ENCODE measurements around the gene LIF. TPM values are rescaled to one million over a fixed set of nuclear protein-coding genes. Genes with fewer than 3 reads are reported as not detected.
"Not testable (repeated sequence)": the region's sequence is repeated elsewhere in the genome, so short reads cannot be mapped to it uniquely, and the experiment has no call there.

The LIF gene
- total RNA-seq, 3 donors from 2014 or later (not counting 1 experiment from before 2014, with no cell fraction given): 2.0 to 2.7 (median 2.6) TPM

DNA sequence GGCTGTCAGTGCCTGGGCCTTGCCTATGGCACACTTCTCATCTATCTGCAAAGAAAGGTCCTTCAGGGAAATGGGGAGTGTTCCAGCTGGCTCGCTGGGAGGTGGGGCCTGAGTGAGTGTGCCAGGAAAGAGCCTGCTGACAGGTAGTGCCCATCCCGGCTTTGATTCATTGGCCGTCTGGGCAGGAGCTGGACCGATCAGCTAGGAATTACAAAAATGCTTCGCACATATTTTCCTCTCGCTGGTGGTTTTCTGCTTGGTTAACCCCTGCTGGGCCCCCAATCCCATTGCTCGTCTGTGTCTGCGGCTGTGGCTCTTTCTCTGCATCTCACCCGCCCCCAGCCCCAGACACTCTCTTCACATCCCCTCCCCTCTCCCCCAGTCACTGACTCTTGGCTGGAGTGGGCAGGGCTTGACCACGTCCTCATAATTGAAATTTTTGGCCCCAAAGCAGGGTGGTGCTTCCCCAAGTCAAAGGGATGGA, 10.8 kb downstream of the LIF start:
- DNase-seq (no peak), ATAC-seq (no peak)
- no peaks in the 10 kb centered on the region for H3K4me1 ChIP-seq (ENCODE audit: control insufficient read depth, insufficient read depth, low read length)
- no peak overlapping the region for H3K4me3 ChIP-seq (ENCODE audit: low read length)
- no peaks in the 10 kb centered on the region for H3K36me3 Mint-ChIP-seq
- no peak for TF ChIP-seq CTCF (IDR thresholded peaks at IDR 0.05)
- H3K27ac Mint-ChIP-seq: no peak overlapping the region
- intact Hi-C loops (cut with micrococcal nuclease): loop anchor here (5.0 kb wide), 1 partner anchor 38 kb away; no protein-coding TSS in a partner anchor
- no peak overlapping the region for H3K27ac ChIP-seq (ENCODE audit: low read length)
- no peak overlapping the region for H3K4me3 Mint-ChIP-seq
- no peaks in the 10 kb centered on the region for H3K27me3 ChIP-seq (ENCODE audit: control insufficient read depth, insufficient read depth, low read length)
- no peaks in the 10 kb centered on the region for H3K9me3 ChIP-seq (ENCODE audit: control insufficient read depth, insufficient read depth, low read length)
- H3K9me3 Mint-ChIP-seq: no peaks in the 10 kb centered on the region
- no peaks in the 10 kb centered on the region for H3K36me3 ChIP-seq (ENCODE audit: control insufficient read depth, insufficient read depth, low read length)
- H3K27me3 Mint-ChIP-seq (ENCODE audit: low read depth in 2 of 2): no peaks in the 10 kb centered on the region
- 69% methylated on average over 10 of the region's 10 CpGs for WGBS (ENCODE audit: insufficient coverage)
- peaks cover 1% of the 10 kb centered on the region in 2 donors for H3K4me1 Mint-ChIP-seq

DNA sequence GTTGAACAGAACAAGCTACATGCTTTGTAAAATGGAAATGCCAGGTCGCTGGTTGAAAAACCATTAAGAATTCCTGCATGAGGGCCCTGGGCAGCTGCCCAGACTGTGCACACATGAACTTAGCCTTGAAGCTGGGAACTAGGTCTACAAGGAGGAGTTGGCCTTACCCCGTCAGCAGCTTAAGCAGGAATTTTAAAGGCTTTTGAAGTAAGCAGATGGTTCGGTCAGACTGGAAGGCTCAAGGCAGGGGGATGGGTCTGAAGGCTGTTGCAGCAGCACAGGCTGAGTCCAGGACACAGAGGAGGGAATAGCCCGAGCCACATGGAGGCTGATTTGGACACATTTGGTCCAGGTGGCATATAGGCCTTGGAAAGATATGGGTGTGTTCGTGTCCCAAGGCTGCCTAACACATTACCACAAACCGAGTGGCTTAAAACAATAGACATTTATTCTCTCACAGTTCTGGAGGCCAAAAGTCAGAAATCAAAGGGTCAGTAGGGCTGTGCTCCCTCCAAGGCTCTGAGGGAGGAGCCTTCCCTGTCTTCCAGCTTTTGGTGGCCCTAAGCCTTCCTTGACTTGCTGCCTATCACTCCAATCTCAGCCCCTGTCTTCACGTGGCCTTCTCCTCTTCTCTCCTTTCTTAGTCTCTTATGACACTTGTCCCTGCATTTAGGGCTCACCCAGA, 11.6 kb downstream of the LIF start:
- Mint-ChIP-seq H3K4me3 (no peak overlapping the region), H3K4me1 (peaks cover 5% of the 10 kb centered on the region in 2 donors), H3K27ac (no peak overlapping the region), H3K27me3 (ENCODE audit: low read depth in 2 of 2) (no peaks in the 10 kb centered on the region), H3K9me3 (no peaks in the 10 kb centered on the region), H3K36me3 (no peaks in the 10 kb centered on the region)
- no peaks in the 10 kb centered on the region for H3K9me3 ChIP-seq (ENCODE audit: control insufficient read depth, insufficient read depth, low read length)
- intact Hi-C loops (cut with micrococcal nuclease): loop anchor here (5.0 kb wide), 1 partner anchor 38 kb away; no protein-coding TSS in a partner anchor
- no peak overlapping the region for H3K4me3 ChIP-seq (ENCODE audit: low read length)
- no peak overlapping the region for H3K27ac ChIP-seq (ENCODE audit: low read length)
- no peaks in the 10 kb centered on the region for H3K4me1 ChIP-seq (ENCODE audit: control insufficient read depth, insufficient read depth, low read length)
- ATAC-seq: no peak
- H3K27me3 ChIP-seq (ENCODE audit: control insufficient read depth, insufficient read depth, low read length): no peaks in the 10 kb centered on the region
- WGBS (ENCODE audit: insufficient coverage): 91% methylated on average over 7 of the region's 7 CpGs
- TF ChIP-seq CTCF (IDR thresholded peaks at IDR 0.05): no peak
- no peak for DNase-seq
- no peaks in the 10 kb centered on the region for H3K36me3 ChIP-seq (ENCODE audit: control insufficient read depth, insufficient read depth, low read length)

DNA sequence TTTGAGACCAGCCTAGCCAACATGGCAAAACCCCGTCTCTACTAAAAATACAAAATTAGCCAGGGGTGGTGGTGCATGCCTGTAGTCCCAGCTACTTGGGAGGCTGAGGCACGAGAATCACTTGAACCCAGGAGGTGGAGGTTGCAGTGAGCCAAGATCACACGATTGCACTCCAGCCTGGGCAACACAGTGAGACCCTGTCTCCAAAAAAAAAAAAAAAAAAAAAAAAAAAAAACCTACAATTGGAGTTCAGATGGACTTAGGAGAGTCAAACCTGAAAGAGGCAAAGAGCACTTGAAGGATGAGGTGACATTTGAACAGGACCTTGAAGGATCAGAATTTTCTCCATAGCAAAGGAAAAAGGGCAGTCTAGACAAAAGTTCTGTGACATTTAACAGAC, 12.2 kb downstream of the LIF start:
- H3K4me3 ChIP-seq (ENCODE audit: low read length); H3K9me3 Mint-ChIP-seq; H3K27ac ChIP-seq (ENCODE audit: low read length); DNase-seq; H3K4me1 ChIP-seq (ENCODE audit: control insufficient read depth, insufficient read depth, low read length); H3K4me3 Mint-ChIP-seq; intact Hi-C loops (cut with micrococcal nuclease); H3K9me3 ChIP-seq (ENCODE audit: control insufficient read depth, insufficient read depth, low read length); H3K36me3 ChIP-seq (ENCODE audit: control insufficient read depth, insufficient read depth, low read length); H3K27me3 ChIP-seq (ENCODE audit: control insufficient read depth, insufficient read depth, low read length); H3K36me3 Mint-ChIP-seq; H3K27me3 Mint-ChIP-seq (ENCODE audit: low read depth in 2 of 2); H3K4me1 Mint-ChIP-seq; ATAC-seq; H3K27ac Mint-ChIP-seq: not testable (repeated sequence)
- WGBS (ENCODE audit: insufficient coverage): 94% methylated on average over 2 of the region's 3 CpGs

- H3K9me3 ChIP-seq (ENCODE audit: control insufficient read depth, insufficient read depth, low read length): no peaks in the 10 kb centered on the region
- H3K36me3 Mint-ChIP-seq: no peaks in the 10 kb centered on the region
- H3K36me3 ChIP-seq (ENCODE audit: control insufficient read depth, insufficient read depth, low read length): no peaks in the 10 kb centered on the region
- no peak overlapping the region for H3K27ac ChIP-seq (ENCODE audit: low read length)
- H3K27me3 Mint-ChIP-seq (ENCODE audit: low read depth in 2 of 2): no peaks in the 10 kb centered on the region
- no peak overlapping the region for H3K4me3 Mint-ChIP-seq
- intact Hi-C loops (cut with micrococcal nuclease): no loop called here
- no peak overlapping the region for H3K27ac Mint-ChIP-seq
- H3K4me1 ChIP-seq (ENCODE audit: control insufficient read depth, insufficient read depth, low read length): peaks cover 10% of the 10 kb centered on the region
- H3K9me3 Mint-ChIP-seq: no peaks in the 10 kb centered on the region
- ATAC-seq (no peak), DNase-seq (no peak)
- TF ChIP-seq CTCF (IDR thresholded peaks at IDR 0.05): no peak
- H3K4me1 Mint-ChIP-seq: peaks cover 8% of the 10 kb centered on the region in 2 donors
- WGBS (ENCODE audit: insufficient coverage): 97% methylated on average over 6 of the region's 6 CpGs
- no peaks in the 10 kb centered on the region for H3K27me3 ChIP-seq (ENCODE audit: control insufficient read depth, insufficient read depth, low read length)
- H3K4me3 ChIP-seq (ENCODE audit: low read length): no peak overlapping the region
Measured at GRCh38 chr22:30233582-30233981, 13.0 kb downstream of the LIF start.
